AG09319 (cell line): ENCODE data around the gene NUP43.

Experiments used
- DNase-seq: peaks from one replicate; pipeline ENCODE4 v3.0.0-alpha.2; 2010; ENCODE audit warnings: low read depth; ENCODE audit errors: extremely low read depth
- CTCF ChIP-seq: IDR thresholded peaks from 2 replicates; pipeline ENCODE4 v1.5.1; 2011; ENCODE audit warnings: low read depth, mild to moderate bottlenecking, inconsistent platforms, low read length, moderate library complexity

NUP43 gene

GRCh38 chr6:149734915-149735314 lies 11.4 kb downstream of the NUP43 start:
- DNase-seq: no peak
- no peak for TF ChIP-seq CTCF

GRCh38 chr6:149733089-149733720 lies 13.1 kb downstream of the NUP43 start:
- no peak for DNase-seq
- TF ChIP-seq CTCF: no peak

- TF ChIP-seq CTCF: no peak
- no peak for DNase-seq
Observed at GRCh38 chr6:149729824-149730223, 16.5 kb downstream of the NUP43 start.

- TF ChIP-seq CTCF: no peak
- DNase-seq: no peak
Observed at GRCh38 chr6:149728499-149729234, 17.7 kb downstream of the NUP43 start.

GRCh38 chr6:149727793-149728498 lies 18.4 kb downstream of the NUP43 start:
- no peak for DNase-seq
- TF ChIP-seq CTCF: no peak

GRCh38 chr6:149725785-149726184 lies 20.5 kb downstream of the NUP43 start:
- no peak for DNase-seq
- TF ChIP-seq CTCF: no peak

- peak; percentile 67 for DNase-seq
- peak; percentile 88 for TF ChIP-seq CTCF
Observed at GRCh38 chr6:149723771-149724417, 22.4 kb downstream of the NUP43 start.
